BE2C (cell line): Measurements from ENCODE around the gene GALNT2.

Source experiments
- DNase-seq: peaks from one replicate; pipeline ENCODE4 v3.0.0-alpha.2; 2020
- H3K27me3 ChIP-seq: fragments of 250-450 bp; sonication (Bioruptor Pico); 2 replicates; pipeline ENCODE4 v1.5.1; 2020; ENCODE audit warnings: mild to moderate bottlenecking
- H3K36me3 ChIP-seq: fragments of 250-450 bp; sonication (Bioruptor Pico); 2 replicates; pipeline ENCODE4 v1.5.1; 2020; ENCODE audit warnings: mild to moderate bottlenecking
- H3K4me1 ChIP-seq: fragments of 250-450 bp; sonication (Bioruptor Pico); 2 replicates; pipeline ENCODE4 v1.5.1; 2020
- H3K4me3 ChIP-seq: 2 replicates; pipeline ENCODE4 v1.5.1; 2011; ENCODE audit warnings: low read depth, low read length
- H3K9me3 ChIP-seq: fragments of 250-450 bp; sonication (Bioruptor Pico); 2 replicates; pipeline ENCODE4 v1.5.1; 2020
- TF ChIP-seq, protein P1 (sequence below): IDR thresholded peaks from 2 replicates; pipeline ENCODE4 v1.5.1; 2012; ENCODE audit warnings: mild to moderate bottlenecking, low read depth, low read length

GALNT2 gene

GRCh38 chr1:230321741-230322420 is 254.8 kb downstream of the GALNT2 start:
- Histone ChIP-seq H3K27me3 (no peaks in the 10 kb centered on the region), H3K36me3 (no peaks in the 10 kb centered on the region), H3K4me3 (no peak overlapping the region), H3K4me1 (no peaks in the 10 kb centered on the region), H3K9me3 (no peaks in the 10 kb centered on the region)
- no peak for DNase-seq
- TF ChIP-seq, protein P1, sequence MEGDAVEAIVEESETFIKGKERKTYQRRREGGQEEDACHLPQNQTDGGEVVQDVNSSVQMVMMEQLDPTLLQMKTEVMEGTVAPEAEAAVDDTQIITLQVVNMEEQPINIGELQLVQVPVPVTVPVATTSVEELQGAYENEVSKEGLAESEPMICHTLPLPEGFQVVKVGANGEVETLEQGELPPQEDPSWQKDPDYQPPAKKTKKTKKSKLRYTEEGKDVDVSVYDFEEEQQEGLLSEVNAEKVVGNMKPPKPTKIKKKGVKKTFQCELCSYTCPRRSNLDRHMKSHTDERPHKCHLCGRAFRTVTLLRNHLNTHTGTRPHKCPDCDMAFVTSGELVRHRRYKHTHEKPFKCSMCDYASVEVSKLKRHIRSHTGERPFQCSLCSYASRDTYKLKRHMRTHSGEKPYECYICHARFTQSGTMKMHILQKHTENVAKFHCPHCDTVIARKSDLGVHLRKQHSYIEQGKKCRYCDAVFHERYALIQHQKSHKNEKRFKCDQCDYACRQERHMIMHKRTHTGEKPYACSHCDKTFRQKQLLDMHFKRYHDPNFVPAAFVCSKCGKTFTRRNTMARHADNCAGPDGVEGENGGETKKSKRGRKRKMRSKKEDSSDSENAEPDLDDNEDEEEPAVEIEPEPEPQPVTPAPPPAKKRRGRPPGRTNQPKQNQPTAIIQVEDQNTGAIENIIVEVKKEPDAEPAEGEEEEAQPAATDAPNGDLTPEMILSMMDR, result no peak

DNA sequence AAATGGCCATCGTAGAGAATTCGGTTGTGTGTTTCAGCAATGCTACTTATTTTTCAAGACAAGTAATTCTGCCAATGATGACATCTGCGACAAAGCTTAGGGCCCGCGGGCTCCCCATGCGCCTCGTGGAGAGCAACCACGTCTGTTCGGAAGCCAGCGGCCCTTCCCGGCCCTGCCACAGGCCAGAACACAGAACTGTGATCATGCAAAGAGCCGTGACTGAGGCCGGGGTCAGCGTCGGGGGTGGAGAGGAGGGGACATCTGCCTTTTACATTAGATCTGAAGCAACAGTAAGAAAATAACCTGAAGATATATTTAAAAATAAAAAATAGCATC is 255.4 kb downstream of the GALNT2 start:
- no peak overlapping the region for H3K4me3 ChIP-seq
- DNase-seq, result no peak
- no peaks in the 10 kb centered on the region for H3K4me1 ChIP-seq
- H3K36me3 ChIP-seq, result no peaks in the 10 kb centered on the region
- H3K9me3 ChIP-seq, result no peaks in the 10 kb centered on the region
- TF ChIP-seq, protein P1, result no peak
- no peaks in the 10 kb centered on the region for H3K27me3 ChIP-seq

GRCh38 chr1:230322967-230323547 is 256.0 kb downstream of the GALNT2 start:
- Histone ChIP-seq H3K27me3 (no peaks in the 10 kb centered on the region), H3K4me1 (no peaks in the 10 kb centered on the region), H3K36me3 (no peaks in the 10 kb centered on the region), H3K4me3 (no peak overlapping the region), H3K9me3 (no peaks in the 10 kb centered on the region)
- TF ChIP-seq, protein P1, result no peak
- no peak for DNase-seq

GRCh38 chr1:230323686-230324085 is 256.6 kb downstream of the GALNT2 start:
- no peaks in the 10 kb centered on the region for H3K9me3 ChIP-seq
- no peaks in the 10 kb centered on the region for H3K36me3 ChIP-seq
- no peak for DNase-seq
- TF ChIP-seq, protein P1, result no peak
- no peaks in the 10 kb centered on the region for H3K4me1 ChIP-seq
- H3K4me3 ChIP-seq, result no peak overlapping the region
- no peaks in the 10 kb centered on the region for H3K27me3 ChIP-seq

DNA sequence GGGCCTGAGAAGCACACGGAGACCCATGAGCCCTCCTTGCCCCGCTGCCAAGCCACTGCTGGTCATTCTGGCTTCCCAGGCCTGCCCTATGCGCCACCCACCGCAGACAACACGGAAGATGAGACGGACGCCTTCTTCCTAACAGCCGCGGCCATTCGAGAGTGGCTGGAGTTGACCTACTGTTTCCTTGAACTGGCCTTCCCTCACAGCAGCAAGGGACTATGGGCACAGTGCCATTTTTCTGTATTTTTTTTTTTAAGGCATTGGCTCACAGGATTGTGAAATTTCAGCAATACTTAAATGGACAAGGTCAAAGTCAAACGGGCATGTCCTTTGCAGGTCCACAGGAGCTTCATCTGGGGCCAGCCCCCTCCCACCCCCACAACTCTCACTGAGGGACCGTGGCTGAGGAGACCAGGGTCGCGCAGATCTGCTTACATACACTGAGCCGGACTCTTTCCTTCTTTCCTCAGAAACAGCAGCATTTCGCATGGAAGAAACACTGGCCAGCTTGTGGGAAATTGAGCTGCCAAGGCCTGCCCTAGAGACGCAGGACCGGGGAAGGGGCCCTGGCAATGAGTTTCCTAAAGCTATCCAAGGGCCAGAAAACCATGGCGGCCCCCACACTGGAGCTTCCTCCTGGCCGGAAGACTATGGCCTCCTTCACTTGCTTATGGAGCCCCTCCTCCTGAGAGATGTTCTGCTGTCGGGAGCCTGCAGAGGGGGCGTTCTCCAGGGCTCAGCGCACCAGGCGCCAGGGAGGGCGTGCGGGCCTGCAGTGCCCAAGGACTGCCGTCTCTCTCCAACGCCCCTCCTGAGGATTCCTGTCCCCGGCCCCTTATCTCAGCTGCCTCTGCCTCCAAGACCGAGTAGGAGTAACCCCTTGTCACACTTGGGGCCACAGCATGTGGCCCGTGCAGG is 260.2 kb downstream of the GALNT2 start:
- no peaks in the 10 kb centered on the region; the same call in 1 of the 2 replicates for H3K36me3 ChIP-seq
- no peak overlapping the region for H3K4me3 ChIP-seq
- TF ChIP-seq, protein P1, result no peak
- no peaks in the 10 kb centered on the region for H3K9me3 ChIP-seq
- H3K4me1 ChIP-seq, result no peaks in the 10 kb centered on the region
- no peak for DNase-seq
- no peaks in the 10 kb centered on the region for H3K27me3 ChIP-seq
